Measurements from ENCODE around the gene F7.

The F7 gene

DNA sequence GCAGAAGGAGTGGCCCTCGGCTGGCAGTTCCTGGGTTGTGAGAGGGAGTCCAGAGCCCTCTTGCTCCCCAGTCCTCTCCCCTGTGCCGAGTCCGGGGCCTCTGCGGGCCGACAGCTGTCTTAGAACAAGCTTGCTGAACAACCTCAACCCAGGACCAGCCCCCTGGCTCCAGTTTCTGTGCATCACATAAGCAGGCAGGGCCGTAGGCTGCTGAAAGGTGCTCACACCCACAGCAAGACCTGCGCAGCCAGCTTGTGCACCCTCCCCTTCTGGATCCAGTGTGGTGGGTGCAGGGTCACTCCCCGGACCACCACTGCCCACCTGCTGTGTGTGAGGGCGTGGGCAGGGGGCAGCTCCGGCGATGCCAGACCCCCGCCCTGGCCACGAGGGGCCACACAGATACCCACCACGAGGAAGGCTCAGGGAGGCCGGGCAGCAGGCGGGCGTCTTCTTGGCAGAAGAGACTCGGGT, 25.2 kb upstream of the F7 start:
- Histone ChIP-seq H3K27ac (ENCODE audit: low read length) (no peak overlapping the region), H3K9me3 (ENCODE audit: control insufficient read depth, insufficient read depth, low read length) (no peaks in the 10 kb centered on the region), H3K36me3 (ENCODE audit: control insufficient read depth, insufficient read depth, low read length) (no peaks in the 10 kb centered on the region; the same call in 1 of the 2 replicates), H3K4me3 (ENCODE audit: low read length) (no peak overlapping the region), H3K27me3 (ENCODE audit: control insufficient read depth, insufficient read depth, low read length) (no peaks in the 10 kb centered on the region), H3K4me1 (ENCODE audit: control insufficient read depth, insufficient read depth, low read length) (no peaks in the 10 kb centered on the region)
- no CpG with 5 or more reads among the region's 18 CpGs for WGBS (ENCODE audit: insufficient coverage, insufficient read length)
- DNase-seq (ENCODE audit: low read depth, low spot score), result no peak

DNA sequence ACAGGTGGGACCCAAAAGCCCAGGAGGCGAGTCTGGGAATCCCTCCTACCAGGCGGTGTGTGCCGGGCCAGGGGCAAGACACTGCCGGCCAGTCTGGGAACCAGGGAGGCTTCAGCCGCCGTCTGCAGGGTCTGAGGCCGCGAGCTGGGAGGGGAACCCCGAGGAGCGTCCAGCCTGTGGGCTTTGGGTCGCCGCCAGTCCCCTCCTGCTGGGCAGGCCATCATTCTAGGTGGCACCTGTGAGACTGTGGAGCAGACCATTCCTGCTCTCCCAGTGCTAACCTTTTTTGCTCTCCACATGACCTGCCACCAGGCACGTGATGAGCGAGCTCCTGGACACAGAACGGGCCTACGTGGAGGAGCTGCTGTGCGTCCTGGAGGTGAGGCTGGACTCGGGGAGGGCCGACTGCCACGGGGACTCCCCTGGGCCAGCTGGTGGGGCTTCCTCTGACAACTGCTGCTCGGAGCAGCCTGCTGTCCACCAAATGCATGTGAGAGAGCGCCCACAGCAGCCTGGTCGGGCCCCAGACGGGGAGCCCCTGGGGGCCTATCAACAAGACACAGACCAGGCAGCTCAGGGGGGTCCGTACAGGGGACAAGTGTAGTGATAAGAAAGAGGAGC, 24.6 kb upstream of the F7 start:
- Histone ChIP-seq H3K27me3 (ENCODE audit: control insufficient read depth, insufficient read depth, low read length) (no peaks in the 10 kb centered on the region), H3K36me3 (ENCODE audit: control insufficient read depth, insufficient read depth, low read length) (no peaks in the 10 kb centered on the region; the same call in 1 of the 2 replicates), H3K27ac (ENCODE audit: low read length) (no peak overlapping the region), H3K9me3 (ENCODE audit: control insufficient read depth, insufficient read depth, low read length) (no peaks in the 10 kb centered on the region), H3K4me3 (ENCODE audit: low read length) (no peak overlapping the region), H3K4me1 (ENCODE audit: control insufficient read depth, insufficient read depth, low read length) (no peaks in the 10 kb centered on the region)
- no CpG with 5 or more reads among the region's 25 CpGs for WGBS (ENCODE audit: insufficient coverage, insufficient read length)
- DNase-seq (ENCODE audit: low read depth, low spot score), result no peak

DNA sequence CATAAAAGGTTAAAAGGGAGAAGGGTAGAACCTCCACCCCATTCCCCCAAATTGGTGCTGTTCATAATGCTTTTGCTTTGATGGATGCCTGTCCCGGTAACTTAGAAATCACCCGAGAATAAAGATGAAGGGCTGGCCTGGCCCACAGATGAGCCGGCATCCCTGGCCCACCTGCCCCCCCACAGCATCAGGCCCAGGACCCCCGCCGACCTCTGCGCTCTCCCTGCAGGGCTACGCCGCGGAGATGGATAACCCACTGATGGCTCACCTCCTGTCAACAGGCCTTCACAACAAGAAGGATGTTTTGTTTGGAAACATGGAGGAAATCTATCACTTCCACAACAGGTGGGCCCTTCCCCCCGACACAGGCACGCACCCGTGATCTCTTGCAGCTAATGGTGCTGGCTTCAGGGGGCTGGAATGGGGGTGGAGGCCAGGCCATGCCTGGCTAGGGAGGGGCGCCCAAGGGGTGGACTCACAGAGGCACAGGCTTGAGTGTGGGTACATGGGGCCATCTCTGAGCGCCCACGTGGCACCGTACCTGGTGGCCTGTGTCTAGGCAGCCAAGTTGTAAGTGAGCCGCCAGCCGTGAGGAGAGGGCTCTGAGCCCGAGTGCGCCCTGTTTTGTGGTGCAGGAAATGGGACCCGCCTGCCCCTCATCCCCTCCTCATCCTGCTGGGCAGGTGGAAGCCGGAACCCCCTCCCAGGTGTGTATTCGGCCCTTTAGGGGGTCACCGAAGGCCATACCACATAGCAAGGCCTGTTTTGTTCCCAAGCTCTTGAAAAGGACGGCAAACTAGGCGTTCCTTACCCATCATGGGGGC, 23.2 kb upstream of the F7 start:
- no peak overlapping the region for H3K27ac ChIP-seq (ENCODE audit: low read length)
- no peaks in the 10 kb centered on the region for H3K9me3 ChIP-seq (ENCODE audit: control insufficient read depth, insufficient read depth, low read length)
- H3K27me3 ChIP-seq (ENCODE audit: control insufficient read depth, insufficient read depth, low read length), result no peaks in the 10 kb centered on the region
- H3K36me3 ChIP-seq (ENCODE audit: control insufficient read depth, insufficient read depth, low read length), result no peaks in the 10 kb centered on the region; the same call in 1 of the 2 replicates
- no peak for DNase-seq (ENCODE audit: low read depth, low spot score)
- no peak overlapping the region for H3K4me3 ChIP-seq (ENCODE audit: low read length)
- no CpG with 5 or more reads among the region's 26 CpGs for WGBS (ENCODE audit: insufficient coverage, insufficient read length)
- no peaks in the 10 kb centered on the region for H3K4me1 ChIP-seq (ENCODE audit: control insufficient read depth, insufficient read depth, low read length)

DNA sequence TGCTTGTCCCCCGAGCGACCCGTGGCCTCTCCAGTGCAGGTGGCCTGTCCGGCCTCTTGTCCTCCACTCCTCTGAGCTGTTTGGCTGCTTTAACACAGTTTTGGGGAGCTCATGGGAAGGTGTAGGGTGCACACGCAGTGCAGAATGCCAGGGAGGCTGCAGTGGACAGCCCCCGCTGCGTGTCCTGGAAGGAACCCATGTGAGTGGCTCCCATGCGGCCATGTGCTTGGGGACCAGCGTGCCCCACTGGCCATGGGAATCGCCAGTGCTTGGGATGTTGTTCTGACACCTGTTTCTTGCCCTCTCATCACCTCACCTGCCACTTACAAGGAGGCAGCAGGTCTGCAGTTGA, 22.6 kb upstream of the F7 start:
- Histone ChIP-seq H3K4me1 (ENCODE audit: control insufficient read depth, insufficient read depth, low read length) (no peaks in the 10 kb centered on the region), H3K27ac (ENCODE audit: low read length) (no peak overlapping the region), H3K36me3 (ENCODE audit: control insufficient read depth, insufficient read depth, low read length) (no peaks in the 10 kb centered on the region; the same call in 1 of the 2 replicates), H3K27me3 (ENCODE audit: control insufficient read depth, insufficient read depth, low read length) (no peaks in the 10 kb centered on the region), H3K4me3 (ENCODE audit: low read length) (no peak overlapping the region), H3K9me3 (ENCODE audit: control insufficient read depth, insufficient read depth, low read length) (no peaks in the 10 kb centered on the region)
- no CpG with 5 or more reads among the region's 10 CpGs for WGBS (ENCODE audit: insufficient coverage, insufficient read length)
- no peak for DNase-seq (ENCODE audit: low read depth, low spot score)

DNA sequence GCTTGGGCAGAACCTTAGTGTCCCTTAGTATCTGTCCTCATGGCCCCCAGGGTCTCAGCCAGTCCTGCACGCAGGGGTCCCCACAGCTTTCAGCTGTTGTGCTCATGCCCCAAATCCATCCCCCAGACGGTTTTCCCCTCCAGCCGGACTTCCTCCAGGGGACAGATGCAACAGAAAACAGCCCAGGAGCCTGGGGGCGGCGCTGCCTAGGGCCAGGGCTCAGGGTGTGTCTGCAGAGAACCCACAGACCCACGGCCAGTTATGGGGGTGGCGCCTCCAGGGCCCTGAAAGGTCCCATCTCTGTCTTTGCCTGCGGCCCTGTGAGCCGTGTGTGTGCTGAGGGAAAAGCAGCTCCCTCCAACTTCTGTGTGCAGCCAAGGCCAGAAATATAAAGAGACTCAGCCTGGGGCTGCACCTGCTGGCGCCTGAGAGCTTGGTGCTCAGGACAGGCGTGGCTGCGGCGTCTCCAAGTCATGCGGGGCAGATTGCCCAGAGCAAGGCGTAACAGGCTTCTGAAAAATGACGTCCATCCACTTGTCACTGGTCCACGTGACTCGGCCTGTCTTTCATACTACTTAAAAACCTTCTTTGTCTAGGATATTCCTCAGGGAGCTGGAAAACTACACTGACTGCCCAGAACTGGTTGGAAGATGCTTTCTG, 22.1 kb upstream of the F7 start:
- Histone ChIP-seq H3K4me3 (ENCODE audit: low read length) (no peak overlapping the region), H3K27ac (ENCODE audit: low read length) (no peak overlapping the region), H3K9me3 (ENCODE audit: control insufficient read depth, insufficient read depth, low read length) (no peaks in the 10 kb centered on the region), H3K4me1 (ENCODE audit: control insufficient read depth, insufficient read depth, low read length) (no peaks in the 10 kb centered on the region), H3K36me3 (ENCODE audit: control insufficient read depth, insufficient read depth, low read length) (no peaks in the 10 kb centered on the region; the same call in 1 of the 2 replicates), H3K27me3 (ENCODE audit: control insufficient read depth, insufficient read depth, low read length) (no peaks in the 10 kb centered on the region)
- no peak for DNase-seq (ENCODE audit: low read depth, low spot score)
- no CpG with 5 or more reads among the region's 18 CpGs for WGBS (ENCODE audit: insufficient coverage, insufficient read length)

DNA sequence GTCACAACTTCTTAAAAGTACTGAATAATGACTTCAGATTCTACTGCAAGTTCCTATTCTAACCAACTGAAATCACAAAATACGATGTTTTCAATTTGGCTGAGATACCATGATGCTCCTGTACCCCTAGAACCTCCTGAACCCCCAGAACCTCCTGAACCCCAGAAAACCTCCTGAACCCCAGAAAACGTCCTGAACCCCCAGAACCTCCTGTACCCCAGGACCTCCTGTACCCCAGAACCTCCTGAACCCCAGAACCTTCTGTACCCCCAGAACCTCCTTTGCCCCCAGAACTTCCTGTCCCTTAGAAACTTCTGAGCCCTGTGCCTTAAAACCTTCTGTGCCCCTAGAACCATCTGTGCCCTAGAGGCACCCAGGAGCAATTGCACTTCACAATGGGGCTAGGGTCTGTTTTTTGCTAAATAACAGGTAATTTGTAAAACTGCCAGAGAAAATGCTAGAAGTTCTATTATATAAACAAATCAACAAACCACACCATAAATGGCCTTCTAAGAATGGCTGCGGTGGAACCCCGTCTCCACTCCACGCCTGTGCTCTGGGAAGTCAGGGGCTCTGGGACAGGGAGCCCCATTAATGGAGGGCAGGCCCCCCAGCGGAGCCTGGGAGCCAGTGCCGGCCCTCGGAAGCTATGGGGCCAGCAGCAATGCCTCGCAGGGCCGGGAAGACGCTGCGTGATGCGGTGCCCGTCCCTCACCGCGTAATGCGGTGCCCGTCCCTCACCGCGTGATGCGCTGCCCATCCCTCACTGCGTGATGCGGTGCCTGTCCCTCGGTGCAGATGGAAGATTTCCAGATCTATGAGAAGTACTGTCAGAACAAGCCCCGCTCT, 21.3 kb upstream of the F7 start:
- no peak for DNase-seq (ENCODE audit: low read depth, low spot score)
- no peaks in the 10 kb centered on the region; the same call in 1 of the 2 replicates for H3K36me3 ChIP-seq (ENCODE audit: control insufficient read depth, insufficient read depth, low read length)
- no peaks in the 10 kb centered on the region for H3K9me3 ChIP-seq (ENCODE audit: control insufficient read depth, insufficient read depth, low read length)
- no peak overlapping the region for H3K27ac ChIP-seq (ENCODE audit: low read length)
- no peaks in the 10 kb centered on the region for H3K4me1 ChIP-seq (ENCODE audit: control insufficient read depth, insufficient read depth, low read length)
- no peak overlapping the region for H3K4me3 ChIP-seq (ENCODE audit: low read length)
- no peaks in the 10 kb centered on the region for H3K27me3 ChIP-seq (ENCODE audit: control insufficient read depth, insufficient read depth, low read length)
- no CpG with 5 or more reads among the region's 25 CpGs for WGBS (ENCODE audit: insufficient coverage, insufficient read length)

DNA sequence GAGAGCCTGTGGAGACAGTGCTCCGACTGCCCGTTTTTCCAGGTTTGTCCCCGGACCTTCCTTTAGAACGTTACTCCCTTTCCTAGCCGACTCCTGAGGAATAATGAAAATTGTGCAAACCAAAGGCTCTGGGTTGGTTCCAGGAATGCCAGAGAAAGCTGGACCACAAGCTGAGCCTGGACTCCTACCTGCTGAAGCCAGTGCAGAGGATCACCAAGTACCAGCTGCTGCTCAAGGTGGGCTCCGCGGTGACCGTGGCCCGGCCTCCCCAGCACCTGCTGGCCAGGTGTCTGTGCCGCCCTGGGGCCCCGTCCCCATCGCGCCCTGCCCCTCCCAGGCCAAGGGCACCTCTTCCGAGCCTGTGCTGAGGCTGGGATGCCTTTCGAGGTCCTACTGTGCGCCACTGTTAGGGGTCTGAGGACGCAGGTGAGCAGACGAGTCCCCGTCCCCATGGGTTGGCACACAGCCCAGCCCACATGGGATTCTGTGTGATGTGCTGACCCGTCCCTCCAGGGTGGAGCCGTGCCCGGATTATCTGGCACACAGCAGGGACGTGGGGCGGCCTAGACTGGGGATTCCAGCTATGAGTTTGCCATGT, 20.5 kb upstream of the F7 start:
- DNase-seq (ENCODE audit: low read depth, low spot score), result no peak

DNA sequence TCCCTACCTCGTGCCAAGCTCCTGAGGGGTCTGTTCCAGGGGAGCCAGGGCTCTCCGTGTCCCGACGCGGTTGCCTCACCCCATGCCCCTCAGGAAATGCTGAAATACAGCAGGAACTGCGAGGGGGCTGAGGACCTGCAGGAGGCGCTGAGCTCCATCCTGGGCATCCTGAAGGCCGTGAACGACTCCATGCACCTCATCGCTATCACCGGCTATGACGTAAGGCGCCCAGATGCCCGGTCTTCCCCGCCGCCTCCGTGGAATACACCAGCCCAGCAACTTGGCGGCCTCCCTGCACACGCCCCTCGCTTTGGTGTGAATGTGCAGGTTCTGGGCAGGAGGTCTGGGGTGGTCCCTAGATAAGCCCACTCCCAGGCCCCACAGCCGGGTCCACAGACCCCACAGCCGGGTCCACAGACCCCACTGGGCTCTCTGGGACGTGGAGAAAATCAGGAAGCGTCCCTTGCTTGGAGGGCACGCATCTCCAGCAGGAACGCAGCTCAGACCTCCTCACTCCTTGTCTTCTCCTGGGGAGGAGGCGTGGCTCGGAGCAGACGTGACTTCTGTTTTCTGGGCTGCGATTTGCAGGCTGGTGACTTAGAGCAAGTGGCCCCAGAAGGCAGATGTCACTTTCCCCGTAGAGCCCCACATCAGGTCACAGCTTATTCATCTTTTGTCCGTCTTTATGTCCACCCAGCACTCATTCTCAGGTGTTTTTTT, 19.4 kb upstream of the F7 start:
- DNase-seq (ENCODE audit: low read depth, low spot score), result no peak
- no CpG with 5 or more reads among the region's 32 CpGs for WGBS (ENCODE audit: insufficient coverage, insufficient read length)
- no peak overlapping the region for H3K4me3 ChIP-seq (ENCODE audit: low read length)

More for the DNA sequence above, 20.5 kb upstream of the F7 start:
- no peak overlapping the region for H3K4me3 ChIP-seq (ENCODE audit: low read length)
- peaks cover 2% of the 10 kb centered on the region; the same call in 1 of the 2 replicates for H3K4me1 ChIP-seq (ENCODE audit: control insufficient read depth, insufficient read depth, low read length)
- H3K9me3 ChIP-seq (ENCODE audit: control insufficient read depth, insufficient read depth, low read length), result no peaks in the 10 kb centered on the region
- H3K27ac ChIP-seq (ENCODE audit: low read length), result no peak overlapping the region
- H3K36me3 ChIP-seq (ENCODE audit: control insufficient read depth, insufficient read depth, low read length), result no peaks in the 10 kb centered on the region; the same call in 1 of the 2 replicates
- no CpG with 5 or more reads among the region's 24 CpGs for WGBS (ENCODE audit: insufficient coverage, insufficient read length)
- H3K27me3 ChIP-seq (ENCODE audit: control insufficient read depth, insufficient read depth, low read length), result no peaks in the 10 kb centered on the region

More for the DNA sequence above, 19.4 kb upstream of the F7 start:
- Histone ChIP-seq H3K27me3 (ENCODE audit: control insufficient read depth, insufficient read depth, low read length) (no peaks in the 10 kb centered on the region), H3K4me1 (ENCODE audit: control insufficient read depth, insufficient read depth, low read length) (peaks cover 3% of the 10 kb centered on the region; the same call in 1 of the 2 replicates), H3K36me3 (ENCODE audit: control insufficient read depth, insufficient read depth, low read length) (no peaks in the 10 kb centered on the region), H3K9me3 (ENCODE audit: control insufficient read depth, insufficient read depth, low read length) (no peaks in the 10 kb centered on the region), H3K27ac (ENCODE audit: low read length) (no peak overlapping the region)
